ENCODE measurements around the gene SELPLG. TPM values are rescaled to one million over a fixed set of nuclear protein-coding genes. Genes with fewer than 3 reads are reported as not detected.
"Not testable (repeated sequence)": the region's sequence is repeated elsewhere in the genome, so short reads cannot be mapped to it uniquely, and the experiment has no call there.

Gene SELPLG
- total RNA-seq, 1 donor from 2014 or later = not detected

DNA sequence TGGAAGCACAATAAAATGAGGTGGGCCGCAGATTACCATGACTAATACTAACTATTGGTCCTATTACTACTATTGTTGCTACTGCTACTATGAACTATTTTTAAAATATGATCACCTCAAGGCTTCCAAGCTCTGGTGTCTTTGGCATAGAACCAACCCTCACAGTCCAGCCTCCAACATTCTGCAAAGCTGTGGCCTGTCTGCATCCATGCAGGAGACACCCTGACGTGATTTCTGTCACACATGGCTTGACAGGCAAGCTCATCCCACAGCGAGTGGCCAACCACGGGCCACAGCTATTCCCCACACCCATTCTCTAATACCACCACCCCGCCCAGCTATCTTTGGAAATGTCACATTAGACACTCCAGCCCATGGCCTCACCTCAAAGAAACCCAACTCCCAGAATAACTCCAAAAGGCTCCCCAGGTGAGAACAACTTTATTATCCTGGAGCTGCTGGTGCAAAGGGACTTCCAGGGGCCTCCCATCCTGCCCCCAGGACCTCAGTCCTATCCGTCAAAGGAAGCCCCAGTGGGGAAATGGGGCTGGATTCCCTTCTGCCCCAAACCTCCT, 56.9 kb downstream of the SELPLG start:
- Histone ChIP-seq H3F3A (ENCODE audit: low read depth) (no peaks in the 10 kb centered on the region), H3K36me3 (no peaks in the 10 kb centered on the region), H4K20me1 (ENCODE audit: low read depth) (no peaks in the 10 kb centered on the region), H3K79me2 (ENCODE audit: low read depth) (no peaks in the 10 kb centered on the region), H3K4me1 (no peaks in the 10 kb centered on the region), H3K27ac (no peak overlapping the region), H3K9me3 (ENCODE audit: low read depth) (no peaks in the 10 kb centered on the region), H3K4me2 (no peak overlapping the region), H3K4me3 (no peak overlapping the region), H3K9ac (no peak overlapping the region), H2AFZ (replicated peaks) (no peak overlapping the region), H3K27me3 (no peaks in the 10 kb centered on the region)
- H3K9me3 Mint-ChIP-seq = peaks cover 13% of the 10 kb centered on the region
- no peak overlapping the region for H3K4me3 Mint-ChIP-seq
- peaks cover 7% of the 10 kb centered on the region for H3K4me1 Mint-ChIP-seq
- peaks cover 3% of the 10 kb centered on the region for H3K36me3 Mint-ChIP-seq
- DNase-seq (ENCODE audit: low spot score) = no peak
- TF ChIP-seq, protein P1, sequence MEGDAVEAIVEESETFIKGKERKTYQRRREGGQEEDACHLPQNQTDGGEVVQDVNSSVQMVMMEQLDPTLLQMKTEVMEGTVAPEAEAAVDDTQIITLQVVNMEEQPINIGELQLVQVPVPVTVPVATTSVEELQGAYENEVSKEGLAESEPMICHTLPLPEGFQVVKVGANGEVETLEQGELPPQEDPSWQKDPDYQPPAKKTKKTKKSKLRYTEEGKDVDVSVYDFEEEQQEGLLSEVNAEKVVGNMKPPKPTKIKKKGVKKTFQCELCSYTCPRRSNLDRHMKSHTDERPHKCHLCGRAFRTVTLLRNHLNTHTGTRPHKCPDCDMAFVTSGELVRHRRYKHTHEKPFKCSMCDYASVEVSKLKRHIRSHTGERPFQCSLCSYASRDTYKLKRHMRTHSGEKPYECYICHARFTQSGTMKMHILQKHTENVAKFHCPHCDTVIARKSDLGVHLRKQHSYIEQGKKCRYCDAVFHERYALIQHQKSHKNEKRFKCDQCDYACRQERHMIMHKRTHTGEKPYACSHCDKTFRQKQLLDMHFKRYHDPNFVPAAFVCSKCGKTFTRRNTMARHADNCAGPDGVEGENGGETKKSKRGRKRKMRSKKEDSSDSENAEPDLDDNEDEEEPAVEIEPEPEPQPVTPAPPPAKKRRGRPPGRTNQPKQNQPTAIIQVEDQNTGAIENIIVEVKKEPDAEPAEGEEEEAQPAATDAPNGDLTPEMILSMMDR (IDR thresholded peaks at IDR 0.05) = no peak
- TF ChIP-seq EZH2 (IDR thresholded peaks at IDR 0.05) (no peak), EZH2phosphoT487 (IDR thresholded peaks at IDR 0.05) (no peak)
- H3K27ac Mint-ChIP-seq = no peak overlapping the region
- H3K27me3 Mint-ChIP-seq (ENCODE audit: insufficient read depth, low read depth) = peaks cover 17% of the 10 kb centered on the region

DNA sequence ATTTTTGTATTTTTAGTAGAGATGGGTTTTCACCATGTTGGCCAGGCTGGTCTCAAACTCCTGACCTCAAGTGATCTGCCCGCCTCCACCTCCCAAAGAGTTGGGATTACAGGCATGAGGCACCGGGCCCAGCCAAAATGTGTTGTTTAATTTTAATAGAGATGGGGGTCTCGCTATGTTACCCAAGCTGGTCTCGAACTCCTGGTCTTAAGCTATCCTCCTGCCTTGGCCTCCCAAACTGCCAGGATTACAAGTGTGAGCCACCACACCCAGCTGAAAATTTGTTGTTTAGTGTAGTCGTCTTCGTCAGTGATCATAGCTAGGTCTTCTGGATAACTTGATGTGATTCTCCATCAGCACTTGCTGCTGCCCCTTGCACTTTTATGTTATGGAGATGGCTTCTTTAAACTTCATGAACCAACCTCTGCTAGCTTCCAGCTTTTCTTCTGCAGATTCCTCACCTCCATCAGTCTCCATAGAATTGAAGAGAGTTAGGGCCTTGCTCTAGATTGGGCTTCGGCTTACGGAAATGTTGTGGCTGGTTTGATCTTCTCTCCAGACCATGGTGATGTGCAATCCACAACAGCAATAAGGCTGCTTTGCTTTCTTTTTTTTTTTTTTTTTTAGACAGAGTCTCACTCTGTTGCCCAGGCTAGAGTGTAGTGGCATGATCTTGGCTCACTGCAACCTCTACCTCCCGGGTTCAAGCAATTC, 58.3 kb downstream of the SELPLG start:
- Histone ChIP-seq H3K4me2 (no peak overlapping the region), H3K79me2 (ENCODE audit: low read depth) (no peaks in the 10 kb centered on the region), H3K9ac (no peak overlapping the region), H3K4me1 (no peaks in the 10 kb centered on the region), H3F3A (ENCODE audit: low read depth) (peaks cover 2% of the 10 kb centered on the region), H4K20me1 (ENCODE audit: low read depth) (no peaks in the 10 kb centered on the region), H3K27ac (no peak overlapping the region), H2AFZ (replicated peaks) (no peak overlapping the region), H3K4me3 (no peak overlapping the region), H3K36me3 (no peaks in the 10 kb centered on the region), H3K9me3 (ENCODE audit: low read depth) (no peaks in the 10 kb centered on the region), H3K27me3 (no peaks in the 10 kb centered on the region)
- Mint-ChIP-seq H3K27ac (peak overlapping the region; percentile 38), H3K4me3 (no peak overlapping the region), H3K36me3 (peaks cover 3% of the 10 kb centered on the region), H3K9me3 (peaks cover 13% of the 10 kb centered on the region), H3K4me1 (peaks cover 7% of the 10 kb centered on the region), H3K27me3 (ENCODE audit: insufficient read depth, low read depth) (peaks cover 15% of the 10 kb centered on the region)
- TF ChIP-seq EZH2 (IDR thresholded peaks at IDR 0.05) (no peak), EZH2phosphoT487 (IDR thresholded peaks at IDR 0.05) (no peak)
- TF ChIP-seq, protein P1 (IDR thresholded peaks at IDR 0.05) = no peak
- no peak for DNase-seq (ENCODE audit: low spot score)

DNA sequence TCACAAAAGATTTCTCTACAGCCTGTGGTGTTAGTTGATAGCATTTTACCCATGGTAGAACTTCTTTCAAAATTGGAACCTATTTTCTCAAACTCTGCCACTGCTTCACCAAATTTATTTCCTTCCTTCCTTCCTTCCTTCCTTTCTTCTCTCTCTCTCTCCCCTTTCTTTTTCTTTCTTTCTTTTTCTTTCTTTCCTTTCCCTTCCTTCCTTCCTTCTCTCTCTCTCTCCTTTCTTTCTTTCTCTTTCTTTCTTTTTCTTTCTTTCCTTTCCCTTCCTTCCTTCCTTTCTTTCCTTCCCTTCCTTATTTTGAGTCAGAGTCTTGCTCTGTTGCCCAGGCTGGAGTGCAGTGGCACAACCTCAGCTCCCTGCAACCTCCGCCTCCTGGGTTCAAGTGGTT, 59.4 kb downstream of the SELPLG start:
- H3K79me2 ChIP-seq (ENCODE audit: low read depth); H3K36me3 Mint-ChIP-seq; H3K4me2 ChIP-seq; H3K9ac ChIP-seq; H3K4me3 Mint-ChIP-seq; H3K4me1 Mint-ChIP-seq; H3K9me3 ChIP-seq (ENCODE audit: low read depth); DNase-seq (ENCODE audit: low spot score); H3K27ac ChIP-seq; H3K4me3 ChIP-seq; H3K27me3 ChIP-seq; H2AFZ ChIP-seq (replicated peaks); H3K4me1 ChIP-seq; H4K20me1 ChIP-seq (ENCODE audit: low read depth); H3K36me3 ChIP-seq; H3K27ac Mint-ChIP-seq: not testable (repeated sequence)
- Mint-ChIP-seq H3K27me3 (ENCODE audit: insufficient read depth, low read depth) (peaks cover 18% of the 10 kb centered on the region), H3K9me3 (peaks cover 13% of the 10 kb centered on the region)
- peaks cover 12% of the 10 kb centered on the region for H3F3A ChIP-seq (ENCODE audit: low read depth)

DNA sequence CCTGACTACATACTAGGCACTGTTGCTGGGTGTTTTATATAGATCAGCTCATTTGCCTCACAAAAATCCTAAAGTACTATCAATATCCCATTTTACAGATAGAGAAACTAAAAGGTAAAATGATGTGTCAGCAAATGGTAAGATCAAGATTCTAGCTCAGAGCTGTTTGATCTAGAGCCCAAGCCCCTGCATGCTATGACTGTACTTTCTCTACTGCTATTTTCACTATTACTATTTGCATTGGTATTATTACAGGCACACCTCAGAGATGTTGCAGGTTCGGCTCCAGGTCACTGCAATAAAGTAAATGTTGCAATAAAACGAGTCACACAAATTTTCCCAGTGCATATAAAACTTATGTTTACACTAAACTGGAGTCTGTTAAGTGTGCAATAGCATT, 60.4 kb downstream of the SELPLG start:
- Histone ChIP-seq H3K36me3 (no peaks in the 10 kb centered on the region), H3K27me3 (no peaks in the 10 kb centered on the region), H3K79me2 (ENCODE audit: low read depth) (no peaks in the 10 kb centered on the region), H2AFZ (replicated peaks) (no peak overlapping the region), H3K4me3 (no peak overlapping the region), H3K9ac (no peak overlapping the region), H3K9me3 (ENCODE audit: low read depth) (no peaks in the 10 kb centered on the region), H4K20me1 (ENCODE audit: low read depth) (no peaks in the 10 kb centered on the region), H3K4me1 (no peaks in the 10 kb centered on the region), H3K27ac (no peak overlapping the region), H3K4me2 (no peak overlapping the region), H3F3A (ENCODE audit: low read depth) (peaks cover 13% of the 10 kb centered on the region)
- H3K9me3 Mint-ChIP-seq = peaks cover 5% of the 10 kb centered on the region
- no peak overlapping the region for H3K27ac Mint-ChIP-seq
- no peak overlapping the region for H3K4me3 Mint-ChIP-seq
- no peaks in the 10 kb centered on the region for H3K4me1 Mint-ChIP-seq
- H3K27me3 Mint-ChIP-seq (ENCODE audit: insufficient read depth, low read depth) = peaks cover 8% of the 10 kb centered on the region
- DNase-seq (ENCODE audit: low spot score) = no peak
- TF ChIP-seq, protein P1 (IDR thresholded peaks at IDR 0.05) = no peak
- TF ChIP-seq EZH2 (IDR thresholded peaks at IDR 0.05) = no peak
- peaks cover 7% of the 10 kb centered on the region for H3K36me3 Mint-ChIP-seq

Data from neural progenitor cell (in vitro differentiated cells).